Measurements from ENCODE around the gene DZIP3. TPM values are rescaled to one million over a fixed set of nuclear protein-coding genes. Genes with fewer than 3 reads are reported as not detected.

The DZIP3 gene
- total and polyA plus RNA-seq, 2 of the 13 experiments (the other 11 are each of a cell fraction or from before 2014, with no cell fraction given) = 11.3 to 17.3 TPM

GRCh38 chr3:108602249-108602934 lies 12.9 kb downstream of the DZIP3 start:
- Histone ChIP-seq H2AFZ (ENCODE audit: low read length) (no peak overlapping the region), H3K27me3 (ENCODE audit: control insufficient read depth in 1 of 2, insufficient read depth in 2 of 2, low read length in 2 of 2) (no peaks in the 10 kb centered on the region), H3K9me3 (ENCODE audit: low read length) (no peaks in the 10 kb centered on the region), H3K4me2 (ENCODE audit: low read depth, low read length) (no peak overlapping the region), H3K4me1 (ENCODE audit: insufficient read depth, low read length) (no peaks in the 10 kb centered on the region), H3K27ac (ENCODE audit: extremely low read length, insufficient read depth, low read length) (no peak overlapping the region), H3K9ac (ENCODE audit: insufficient read depth, low read depth, low read length) (no peak overlapping the region), H3K79me2 (ENCODE audit: insufficient read depth, low read length) (no peaks in the 10 kb centered on the region), H3K36me3 (replicated peaks in 1 of 2; ENCODE audit: control insufficient read depth in 1 of 2, insufficient read depth in 2 of 2, low read length in 2 of 2) (no peaks in the 10 kb centered on the region), H3K4me3 (replicated peaks in 1 of 3; ENCODE audit: insufficient read depth in 1 of 3, low read depth in 2 of 3, low read length in 3 of 3) (no peak overlapping the region), H4K20me1 (ENCODE audit: insufficient read depth, low read length) (no peaks in the 10 kb centered on the region)
- no TSS peak for BruUV-seq (replicated peaks)
- WGBS (ENCODE audit: low lambda C conversion rate) = 97% methylated on average over 5 of the region's 5 CpGs
- intact Hi-C loops (cut with micrococcal nuclease; ENCODE audit: unreplicated experiment) = no loop called here
- FAIRE-seq (no peak), ATAC-seq (no peak), DNase-seq (ENCODE audit: low spot score) (no peak)
- TF ChIP-seq ZNF850 (CRISPR knock-in tag; conservative IDR thresholded peaks at IDR 0.05) (no peak), ADNP (CRISPR knock-in tag; IDR thresholded peaks at IDR 0.05) (no peak), CHD4 (IDR thresholded peaks at IDR 0.05; ENCODE audit: borderline replicate concordance, low read length) (no peak)
- TF ChIP-seq, protein P1, sequence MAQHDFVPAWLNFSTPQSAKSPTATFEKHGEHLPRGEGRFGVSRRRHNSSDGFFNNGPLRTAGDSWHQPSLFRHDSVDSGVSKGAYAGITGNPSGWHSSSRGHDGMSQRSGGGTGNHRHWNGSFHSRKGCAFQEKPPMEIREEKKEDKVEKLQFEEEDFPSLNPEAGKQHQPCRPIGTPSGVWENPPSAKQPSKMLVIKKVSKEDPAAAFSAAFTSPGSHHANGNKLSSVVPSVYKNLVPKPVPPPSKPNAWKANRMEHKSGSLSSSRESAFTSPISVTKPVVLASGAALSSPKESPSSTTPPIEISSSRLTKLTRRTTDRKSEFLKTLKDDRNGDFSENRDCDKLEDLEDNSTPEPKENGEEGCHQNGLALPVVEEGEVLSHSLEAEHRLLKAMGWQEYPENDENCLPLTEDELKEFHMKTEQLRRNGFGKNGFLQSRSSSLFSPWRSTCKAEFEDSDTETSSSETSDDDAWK (CRISPR knock-in tag; IDR thresholded peaks at IDR 0.05) = no peak
- POLR2A ChIA-PET = interaction anchor here (2.0 kb wide), 1 partner anchor 12 kb away, joined by 9 read pairs; the partner anchor contains the start of genes CIP2A and DZIP3
- CTCF ChIA-PET (ENCODE audit: low intra/inter-chr PET ratio, low total read pairs) = no interaction called here
- in situ Hi-C loops (cut with HindIII; ENCODE audit: extremely low pct_ligation_motif_present, low pct_unique_long_range_greater_than_20kb) = no loop called here

- 88% methylated on average over 2 of the region's 2 CpGs for WGBS (ENCODE audit: low lambda C conversion rate)
- H3K4me2 ChIP-seq (ENCODE audit: low read depth, low read length) = no peak overlapping the region
- BruUV-seq (replicated peaks) = no TSS peak
- H3K27me3 ChIP-seq (ENCODE audit: control insufficient read depth in 1 of 2, insufficient read depth in 2 of 2, low read length in 2 of 2) = no peaks in the 10 kb centered on the region
- H3K4me3 ChIP-seq (replicated peaks in 1 of 3; ENCODE audit: insufficient read depth in 1 of 3, low read depth in 2 of 3, low read length in 3 of 3) = no peak overlapping the region
- ATAC-seq (no peak), FAIRE-seq (no peak), DNase-seq (ENCODE audit: low spot score) (no peak)
- H3K9ac ChIP-seq (ENCODE audit: insufficient read depth, low read depth, low read length) = no peak overlapping the region
- intact Hi-C loops (cut with micrococcal nuclease; ENCODE audit: unreplicated experiment) (no loop called here), in situ Hi-C loops (cut with HindIII; ENCODE audit: extremely low pct_ligation_motif_present, low pct_unique_long_range_greater_than_20kb) (no loop called here)
- ChIA-PET CTCF (ENCODE audit: low intra/inter-chr PET ratio, low total read pairs) (no interaction called here), POLR2A (interaction anchor here (2.0 kb wide), 1 partner anchor 13 kb away, joined by 9 read pairs; the partner anchor contains the start of genes CIP2A and DZIP3)
- TF ChIP-seq ZNF703 (CRISPR knock-in tag; IDR thresholded peaks at IDR 0.05; ENCODE audit: borderline replicate concordance) = no peak
- TF ChIP-seq NFE2 (CRISPR knock-in tag; IDR thresholded peaks at IDR 0.05) = no peak
- TF ChIP-seq SOX5 (CRISPR knock-in tag; IDR thresholded peaks at IDR 0.05; ENCODE audit: borderline replicate concordance) = no peak
- TF ChIP-seq, protein P2, sequence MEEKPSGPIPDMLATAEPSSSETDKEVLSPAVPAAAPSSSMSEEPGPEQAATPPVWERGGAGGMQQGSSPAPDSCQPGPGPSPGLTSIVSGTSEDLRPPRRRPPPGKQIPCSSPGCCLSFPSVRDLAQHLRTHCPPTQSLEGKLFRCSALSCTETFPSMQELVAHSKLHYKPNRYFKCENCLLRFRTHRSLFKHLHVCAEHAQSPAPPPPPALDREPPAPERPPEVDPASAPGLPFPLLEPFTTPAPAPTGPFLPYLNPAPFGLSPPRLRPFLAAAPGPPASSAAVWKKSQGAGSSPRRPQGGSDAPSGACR (CRISPR knock-in tag; IDR thresholded peaks at IDR 0.05) = no peak
- TF ChIP-seq REPIN1 (CRISPR knock-in tag; IDR thresholded peaks at IDR 0.05; ENCODE audit: borderline replicate concordance, low read depth) = no peak
- TF ChIP-seq TCF7 (IDR thresholded peaks at IDR 0.05; ENCODE audit: low read depth) = no peak
- H2AFZ ChIP-seq (ENCODE audit: low read length) = no peak overlapping the region
- no peaks in the 10 kb centered on the region for H3K36me3 ChIP-seq (replicated peaks in 1 of 2; ENCODE audit: control insufficient read depth in 1 of 2, insufficient read depth in 2 of 2, low read length in 2 of 2)
- no peaks in the 10 kb centered on the region for H3K79me2 ChIP-seq (ENCODE audit: insufficient read depth, low read length)
- no peaks in the 10 kb centered on the region for H3K4me1 ChIP-seq (ENCODE audit: insufficient read depth, low read length)
- H3K9me3 ChIP-seq (ENCODE audit: low read length) = no peaks in the 10 kb centered on the region
- no peaks in the 10 kb centered on the region for H4K20me1 ChIP-seq (ENCODE audit: insufficient read depth, low read length)
- H3K27ac ChIP-seq (ENCODE audit: extremely low read length, insufficient read depth, low read length) = no peak overlapping the region
These were observed 13.4 kb downstream of the DZIP3 start for GRCh38 chr3:108602935-108603294.
